NOMO-1 (cell line): ENCODE data around the gene DPP7.
"Not testable (repeated sequence)": the region's sequence is repeated elsewhere in the genome, so short reads cannot be mapped to it uniquely, and the experiment has no call there.

Experiments used
- DNase-seq, 2 experiments: peaks; one replicate each; lab custom pipeline; 2025; ENCODE audit not compliant: unreplicated experiment in 2 of 2; lab: John Stamatoyannopoulos, UW

DPP7 gene

DNA sequence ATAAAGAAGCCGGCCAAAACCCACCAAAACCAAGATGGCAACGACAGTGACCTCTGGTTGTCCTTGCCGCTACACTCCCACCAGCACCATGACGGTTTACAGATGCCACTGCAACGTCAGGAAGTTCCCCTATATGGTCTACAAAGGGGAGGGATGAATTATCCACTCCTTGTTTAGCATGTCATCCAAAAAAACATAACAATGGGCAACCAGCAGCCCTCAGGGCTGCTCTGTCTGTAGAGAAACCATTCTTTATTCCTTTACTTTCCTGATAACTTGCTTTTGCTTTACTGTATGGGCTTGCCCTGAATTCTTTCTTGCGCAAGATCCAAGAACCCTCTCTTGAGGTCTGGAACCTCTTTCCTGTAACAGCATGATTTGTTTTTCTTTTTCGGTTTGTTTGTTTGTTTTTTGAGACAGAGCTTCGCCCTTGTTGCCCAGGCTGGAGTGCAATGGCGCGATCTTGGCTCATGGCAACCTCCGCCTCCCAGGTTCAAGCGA lies 39.2 kb downstream of the DPP7 start:
- peak in 1 of 2 experiments; percentile 33 for DNase-seq

DNA sequence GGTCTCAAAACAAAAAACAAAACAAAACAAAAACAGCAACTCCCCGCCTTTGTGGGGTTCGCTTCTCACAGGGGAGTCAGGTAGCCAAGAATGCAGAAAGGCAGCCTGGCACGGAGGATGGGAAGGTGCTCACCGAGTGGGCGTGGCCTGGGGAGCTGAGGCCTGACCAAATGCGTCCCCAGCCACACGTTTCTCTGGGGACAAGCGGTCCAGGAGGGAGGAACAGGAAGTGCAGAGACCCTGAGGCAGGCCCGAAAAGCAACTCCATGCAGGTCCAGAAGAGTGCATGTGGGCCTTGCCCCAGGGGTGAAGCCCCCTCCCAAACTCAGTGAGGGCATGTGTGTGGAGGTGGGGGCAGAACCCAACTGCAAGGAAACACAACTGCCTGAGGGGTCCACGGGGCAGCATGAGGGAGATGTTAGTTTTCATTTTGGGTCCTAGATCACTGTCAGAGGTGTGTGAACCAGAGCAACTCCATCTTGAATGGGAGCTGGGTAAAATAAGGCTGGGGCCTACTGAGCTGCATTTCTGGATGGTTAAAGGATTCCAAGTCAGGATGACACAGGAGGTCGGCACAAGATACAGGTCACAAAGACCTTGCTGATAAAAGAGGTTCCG lies 39.8 kb downstream of the DPP7 start:
- DNase-seq: no peak

DNA sequence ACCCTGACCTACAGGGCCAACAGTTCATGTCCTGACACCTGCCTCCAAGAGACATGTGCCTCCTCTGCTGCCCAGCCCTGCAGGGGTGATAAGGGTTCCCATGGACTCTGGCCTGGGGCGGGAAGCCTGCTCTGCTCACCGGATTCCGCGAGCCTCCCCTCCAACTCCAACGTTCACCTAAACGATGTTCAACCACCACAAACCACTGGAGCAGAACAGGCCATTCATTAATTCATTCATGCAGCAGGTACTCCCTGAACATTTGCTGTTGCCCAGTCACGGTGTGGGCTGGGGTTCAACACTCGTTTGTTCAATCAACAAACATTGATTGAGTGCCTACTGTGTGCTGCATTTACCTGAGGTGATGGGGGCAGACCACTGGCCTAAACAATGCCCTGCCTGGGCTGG lies 40.5 kb downstream of the DPP7 start:
- no peak for DNase-seq

DNA sequence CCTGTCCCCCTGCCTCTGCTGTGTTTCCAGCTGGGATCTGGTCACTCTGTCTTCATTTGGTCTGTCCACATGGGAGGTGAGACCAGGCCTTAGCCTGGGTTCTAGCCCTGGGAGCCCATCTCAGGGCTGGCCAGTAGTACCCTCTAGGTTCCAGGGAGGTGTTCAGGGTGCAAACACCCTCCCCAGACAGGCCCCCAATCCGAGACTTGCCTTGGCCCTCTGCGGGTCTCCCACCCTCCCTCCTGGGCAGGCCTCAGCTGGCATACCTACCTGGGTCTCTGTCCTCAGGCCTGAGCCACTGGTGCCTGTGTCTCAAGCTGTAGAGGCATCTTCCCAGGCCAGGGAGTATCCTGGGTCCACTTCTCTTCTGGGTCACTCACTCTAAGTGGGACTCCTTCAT lies 43.3 kb downstream of the DPP7 start:
- no peak for DNase-seq

DNA sequence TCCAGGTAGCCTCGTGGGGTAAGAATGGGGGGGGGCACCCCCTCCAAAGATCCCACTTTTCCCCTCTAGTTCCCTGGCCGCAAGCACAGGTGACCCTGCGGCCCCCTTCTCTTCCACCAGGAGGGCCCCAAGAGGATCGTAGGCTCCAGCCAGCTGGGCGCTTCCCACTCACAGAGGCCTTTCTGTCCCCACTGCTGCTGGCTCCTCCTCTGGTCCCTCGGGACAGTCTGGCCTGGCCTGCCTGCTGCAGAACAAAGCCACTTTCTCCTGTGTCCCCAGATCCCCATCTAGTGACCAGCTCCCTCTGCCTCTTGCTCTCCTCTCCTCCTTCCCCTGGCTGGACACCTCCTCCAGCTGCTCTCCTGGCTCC lies 43.6 kb downstream of the DPP7 start:
- peak; percentile 40 to 75 for DNase-seq

DNA sequence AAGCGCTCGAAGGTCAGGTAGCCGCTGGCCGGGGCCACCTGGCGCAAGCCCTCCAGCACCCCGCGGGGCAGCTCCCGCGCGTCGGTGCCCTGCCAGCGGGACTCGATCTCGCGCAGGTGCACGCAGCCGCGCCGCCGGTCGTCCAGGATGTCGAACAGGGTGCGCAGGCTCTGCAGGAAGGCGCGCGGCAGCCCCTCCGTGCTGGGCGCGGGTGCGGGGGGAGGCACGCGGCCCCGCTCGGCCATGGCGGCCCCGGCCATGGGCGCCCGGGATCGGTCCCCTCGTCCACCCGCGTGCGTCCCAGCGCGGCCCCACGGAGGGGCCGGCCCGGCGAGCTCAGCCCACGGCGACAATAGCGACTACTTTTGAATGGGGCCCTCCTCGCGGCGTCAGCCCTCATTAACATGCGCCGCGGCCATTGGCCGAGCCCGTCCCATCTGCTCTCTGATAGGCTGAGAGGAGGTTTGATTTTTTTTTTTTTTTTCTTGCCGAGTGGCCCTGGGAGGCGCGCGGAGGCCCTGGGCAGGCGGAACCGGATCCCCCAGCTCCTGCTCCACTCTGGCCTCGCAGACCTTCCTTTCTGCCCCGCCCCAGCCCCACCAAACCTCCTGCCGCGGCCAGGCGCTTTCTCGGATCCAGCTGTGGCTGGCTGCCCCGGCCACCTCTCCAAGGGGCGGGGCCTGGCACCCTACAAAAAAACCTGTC lies 44.2 kb downstream of the DPP7 start, which contains the start of gene SAPCD2:
Gene SAPCD2, minus strand, starts transcription at position 357 of the 705 bp plus-strand sequence. Its CDS starts 97 bp downstream, at position 260.
- DNase-seq: peak; percentile 98 to 99

DNA sequence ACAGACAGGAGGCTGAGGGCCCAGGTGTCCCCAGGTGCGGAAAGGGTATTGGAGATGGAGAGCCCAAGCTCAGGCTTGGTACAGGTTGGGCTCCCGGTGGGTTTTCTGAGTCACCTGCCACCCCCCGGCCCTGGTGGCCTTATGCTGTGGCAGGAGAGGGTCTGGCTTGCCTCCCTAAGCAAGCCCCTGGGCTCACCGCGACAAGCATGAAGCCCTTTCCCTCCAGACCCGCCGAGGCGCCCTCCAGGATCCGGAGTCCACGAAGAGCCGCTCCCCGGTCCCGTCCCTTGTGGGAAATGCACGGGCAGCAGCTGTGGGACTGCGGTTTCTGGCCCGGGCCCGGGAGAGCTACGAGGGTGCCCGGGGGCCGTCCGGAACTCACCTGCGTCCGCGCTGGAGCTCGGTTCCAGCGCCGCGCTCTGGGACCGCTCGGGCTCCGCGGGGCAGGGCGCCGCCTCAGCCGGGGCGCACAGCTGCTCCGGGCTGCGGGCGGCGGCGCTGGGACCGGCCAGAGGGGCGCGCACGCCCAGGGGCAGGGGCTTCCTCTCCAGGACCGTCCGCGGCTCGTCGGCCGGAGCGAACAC lies 44.9 kb downstream of the DPP7 start:
- DNase-seq: no peak

DNA sequence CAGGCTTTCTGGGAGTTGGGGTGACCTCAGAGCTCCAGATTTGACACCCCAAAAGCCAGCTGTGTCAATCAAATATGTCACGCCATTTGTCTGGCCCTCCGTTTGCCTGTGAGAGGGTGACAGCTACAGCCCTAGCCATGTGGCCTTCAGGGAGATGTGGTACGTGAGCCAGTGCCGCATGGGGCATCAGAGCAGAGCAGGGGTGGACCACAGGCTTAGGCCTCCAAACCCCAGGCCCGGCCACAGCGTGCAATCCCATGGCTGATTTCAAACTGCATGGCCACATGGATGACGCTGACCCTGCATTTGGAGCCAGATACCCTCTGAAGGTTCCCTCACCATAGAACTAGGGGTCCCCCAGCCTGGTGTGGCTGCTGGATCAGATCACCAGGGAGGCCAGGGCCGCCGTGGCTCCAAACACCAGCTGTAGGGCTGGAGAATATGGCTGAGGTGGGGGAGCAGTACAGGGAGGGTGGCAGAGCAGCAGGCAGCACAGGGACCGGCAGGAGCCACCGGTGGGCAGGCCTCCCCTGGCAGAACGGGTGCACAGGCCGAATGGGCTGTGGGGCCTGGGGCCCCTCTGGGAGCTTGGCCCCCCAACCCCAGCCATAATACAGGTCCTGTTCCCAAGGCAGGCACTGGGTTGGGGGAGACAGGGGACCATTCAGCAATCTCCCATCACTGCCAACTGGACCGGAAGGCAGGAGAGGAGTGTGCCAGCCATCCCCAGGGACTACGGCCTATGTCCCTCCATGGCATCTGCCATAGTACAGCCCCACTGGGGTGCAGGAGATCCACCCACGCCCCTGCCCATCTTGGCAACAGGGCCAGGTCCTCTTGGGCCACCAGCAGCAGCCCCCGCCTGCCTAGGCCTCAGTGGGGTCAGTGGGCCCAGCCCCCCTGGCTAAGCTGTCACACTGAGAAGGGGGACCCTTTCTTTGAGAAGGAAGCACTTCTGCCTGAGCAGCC lies 45.7 kb downstream of the DPP7 start:
- DNase-seq: no peak

DNA sequence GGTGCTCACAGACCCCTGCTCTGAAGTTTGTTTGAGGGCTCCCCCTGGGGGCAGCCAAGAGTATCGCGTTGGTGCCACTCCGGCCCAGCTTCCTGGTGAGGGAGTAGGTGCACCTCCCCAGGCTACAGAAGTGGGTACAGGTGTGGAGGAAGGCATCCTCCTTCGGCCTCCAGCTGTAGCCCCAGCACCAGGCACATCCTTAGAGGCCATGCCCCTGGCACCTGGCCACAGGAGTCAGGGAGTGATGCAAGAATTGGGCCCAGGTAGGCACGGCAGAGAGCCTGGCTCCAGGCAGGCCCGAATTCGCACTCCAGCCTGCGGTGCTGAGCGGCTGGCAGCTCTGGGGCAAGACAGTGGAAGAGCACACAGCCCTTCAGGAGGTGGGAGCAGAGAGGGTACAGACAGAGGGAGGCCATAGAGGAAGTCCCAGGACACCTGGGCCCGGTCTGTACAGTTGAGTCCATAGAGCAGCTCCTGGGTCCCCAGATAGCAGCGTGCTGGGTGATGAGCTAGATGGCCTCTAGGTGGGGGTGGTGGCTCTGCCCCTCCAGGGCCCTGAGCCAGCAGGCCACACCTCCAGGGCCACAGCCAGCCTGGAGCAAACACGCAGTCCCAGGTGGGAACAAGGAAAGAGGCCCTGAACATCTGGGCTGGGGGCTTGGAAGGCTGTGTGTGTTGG lies 46.5 kb downstream of the DPP7 start:
- DNase-seq: peak; percentile 78 to 83

DNA sequence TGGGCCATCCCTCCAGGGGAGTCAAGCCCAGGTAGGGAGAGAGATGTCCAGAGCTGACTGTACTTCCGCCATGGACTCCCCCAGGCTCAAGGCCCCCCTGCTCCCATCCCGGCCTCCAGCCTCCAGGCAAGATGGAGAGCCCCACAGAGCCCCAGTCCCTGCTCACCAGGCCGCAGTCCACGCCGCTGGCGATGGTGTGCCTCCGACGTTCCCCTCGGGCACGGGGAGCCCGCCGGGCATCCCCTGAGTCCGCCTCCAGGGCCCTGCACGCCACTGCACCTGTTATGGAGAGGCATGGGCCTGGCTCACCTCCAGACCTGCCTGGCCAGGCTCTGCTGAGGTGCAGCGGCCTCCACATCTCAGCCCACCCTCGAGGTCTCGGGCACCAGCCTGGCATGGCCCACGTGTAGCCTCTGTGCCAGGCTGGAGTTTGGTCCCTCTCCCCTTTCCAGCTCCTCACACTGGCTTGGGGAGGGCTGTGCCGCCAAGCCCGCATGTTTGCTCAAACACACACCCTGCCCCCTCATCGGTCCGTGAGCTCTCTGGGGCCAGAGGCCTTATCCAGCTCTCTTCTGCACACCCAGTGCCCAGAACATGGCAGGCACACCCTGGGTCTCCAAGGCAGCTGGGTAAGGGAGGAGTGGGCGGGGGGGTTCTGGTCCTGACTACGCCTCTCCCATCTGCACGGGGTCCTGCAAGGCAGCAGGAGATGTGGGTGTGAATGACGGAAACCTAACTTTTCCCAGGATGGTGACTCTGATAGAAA lies 48.3 kb downstream of the DPP7 start:
- no peak for DNase-seq

DNA sequence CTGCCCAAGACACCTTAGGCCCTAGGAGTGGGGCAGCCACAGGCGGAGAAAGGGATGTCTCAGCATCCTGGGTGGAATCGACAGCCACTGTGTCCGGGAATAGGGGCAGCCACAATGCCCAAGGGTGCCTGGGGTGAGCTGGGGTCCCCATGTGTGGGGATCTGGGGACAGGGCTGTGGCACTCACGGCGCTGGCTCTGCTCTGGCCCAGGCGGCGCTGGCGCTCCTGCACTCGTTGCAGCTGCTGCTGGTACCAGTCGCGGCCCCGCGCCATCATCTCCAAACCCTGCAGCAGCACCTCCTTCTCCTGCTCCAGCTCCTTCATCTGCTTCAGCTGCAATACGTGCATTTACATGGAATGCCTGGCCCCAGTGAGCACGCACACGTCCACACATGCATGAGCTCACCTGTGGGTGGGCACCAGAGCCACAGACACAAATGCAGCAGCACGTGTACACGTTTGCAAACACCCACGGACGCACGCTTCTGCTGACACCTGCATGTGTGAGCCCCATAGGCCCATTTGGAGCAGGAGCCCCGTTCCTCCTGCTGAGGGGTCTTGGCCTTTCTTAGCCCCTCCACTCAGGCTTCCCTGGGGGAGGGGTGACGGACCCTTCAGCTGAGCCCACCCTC lies 49.1 kb downstream of the DPP7 start:
- DNase-seq: no peak

DNA sequence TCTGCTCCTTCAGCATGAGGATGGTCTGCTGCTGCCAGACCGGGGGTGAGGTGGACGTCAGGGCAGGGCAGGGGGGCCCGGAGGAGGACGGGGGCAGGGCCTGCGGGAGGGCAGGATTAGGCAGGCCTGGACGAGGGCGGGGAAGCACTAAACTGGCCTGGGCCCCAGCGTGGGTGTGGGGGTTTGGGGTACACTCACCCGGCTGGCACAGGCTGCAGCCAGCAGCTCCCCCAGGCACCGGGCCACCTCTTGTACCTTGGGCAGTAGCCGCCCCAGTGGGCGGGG lies 49.7 kb downstream of the DPP7 start:
- DNase-seq: no peak

DNA sequence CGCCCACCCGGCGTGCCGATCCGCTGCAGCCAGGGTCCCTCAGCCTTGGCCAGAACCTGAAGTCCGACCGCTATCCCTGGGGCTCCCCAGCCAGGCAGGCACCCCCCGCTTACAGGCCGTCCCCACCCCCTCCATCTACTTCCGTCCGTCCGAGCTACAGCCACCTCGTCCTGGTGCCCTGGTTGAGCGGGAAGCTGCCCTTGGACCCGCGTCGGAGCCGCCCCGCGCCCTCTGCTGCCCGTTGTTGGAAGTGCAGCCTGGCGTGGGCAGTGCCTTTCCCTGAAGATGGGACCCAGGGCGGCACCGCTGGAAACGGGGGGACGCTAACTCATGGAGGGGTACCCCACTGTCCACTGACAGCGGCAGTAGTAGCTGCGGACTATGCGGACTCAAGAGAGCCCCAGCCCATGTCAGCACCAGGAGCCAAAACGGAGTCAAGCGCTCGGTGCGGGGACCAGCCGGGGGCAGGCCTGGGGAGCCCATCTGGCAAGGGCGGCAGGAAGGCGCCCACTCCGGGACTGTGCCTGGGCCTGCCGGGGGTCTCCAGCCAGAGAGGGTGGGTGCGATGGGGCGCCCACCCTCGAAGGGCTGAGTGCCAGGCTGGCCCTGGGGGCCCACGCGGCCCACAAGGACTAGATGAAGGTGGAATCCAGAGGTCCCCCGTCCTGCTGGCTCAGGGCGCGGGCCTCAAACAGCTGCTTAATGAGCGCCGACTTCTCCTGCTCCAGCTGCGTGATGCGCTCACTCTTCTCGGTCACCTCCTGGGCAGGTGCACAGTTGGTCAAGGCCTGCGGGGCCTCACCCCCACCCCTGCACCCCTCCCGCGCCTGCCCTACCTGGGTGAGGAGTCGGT lies 50.3 kb downstream of the DPP7 start:
- peak; percentile 32 to 74 for DNase-seq

DNA sequence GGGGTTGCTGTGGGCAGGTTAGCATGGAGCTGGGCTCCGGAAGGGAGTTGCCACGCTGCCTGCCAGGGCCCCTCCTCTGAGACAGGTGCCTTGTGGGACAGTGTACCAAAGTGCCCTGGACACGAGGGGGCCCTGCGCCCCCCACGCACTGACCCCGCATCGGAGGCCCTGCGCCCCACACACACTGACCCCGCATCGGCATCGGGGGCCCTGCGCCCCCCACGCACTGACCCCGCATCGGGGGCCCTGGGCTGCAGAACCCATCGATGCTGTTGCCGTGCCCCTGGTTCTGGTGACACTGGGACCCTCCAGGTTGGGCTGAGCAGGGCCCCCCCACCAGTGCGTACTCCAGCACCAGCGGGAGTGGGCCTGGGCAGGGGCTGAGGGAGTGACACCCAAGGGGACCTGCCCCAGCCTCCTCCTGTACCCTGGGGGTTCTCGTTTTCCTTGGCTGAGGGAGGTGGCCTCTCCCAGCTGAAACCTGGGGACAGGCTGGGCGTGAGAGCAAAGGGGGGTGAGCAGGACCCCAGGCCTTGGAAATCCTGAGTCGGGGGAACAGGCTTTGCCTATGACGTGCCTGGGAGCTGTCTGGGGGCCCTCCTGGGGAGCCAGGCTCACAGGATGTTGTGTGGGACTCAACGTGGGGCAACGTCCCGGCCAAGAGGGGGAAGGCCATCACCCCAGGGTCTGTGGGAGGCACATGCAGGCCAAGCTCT lies 51.1 kb downstream of the DPP7 start:
- no peak for DNase-seq

DNA sequence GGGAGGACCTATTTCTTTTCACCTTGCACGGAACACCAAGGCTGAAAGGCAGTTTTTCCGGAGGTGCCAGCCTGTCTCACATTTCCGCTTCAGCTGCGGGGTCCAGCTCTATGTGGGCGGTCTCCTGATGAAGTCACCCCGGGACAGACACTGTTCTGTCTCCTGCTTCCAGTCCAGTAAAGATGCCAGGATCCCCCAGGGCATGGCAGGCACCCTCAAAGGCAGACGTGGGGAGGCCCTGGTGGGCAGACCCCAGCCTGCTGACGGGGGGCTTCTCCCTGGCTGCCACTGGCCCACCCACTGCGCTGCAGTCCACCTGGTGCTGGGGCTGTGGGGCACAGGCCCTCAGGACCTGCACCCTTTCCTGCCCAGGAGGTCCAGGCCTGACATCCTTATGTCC lies 51.7 kb downstream of the DPP7 start:
- DNase-seq: not testable (repeated sequence)

DNA sequence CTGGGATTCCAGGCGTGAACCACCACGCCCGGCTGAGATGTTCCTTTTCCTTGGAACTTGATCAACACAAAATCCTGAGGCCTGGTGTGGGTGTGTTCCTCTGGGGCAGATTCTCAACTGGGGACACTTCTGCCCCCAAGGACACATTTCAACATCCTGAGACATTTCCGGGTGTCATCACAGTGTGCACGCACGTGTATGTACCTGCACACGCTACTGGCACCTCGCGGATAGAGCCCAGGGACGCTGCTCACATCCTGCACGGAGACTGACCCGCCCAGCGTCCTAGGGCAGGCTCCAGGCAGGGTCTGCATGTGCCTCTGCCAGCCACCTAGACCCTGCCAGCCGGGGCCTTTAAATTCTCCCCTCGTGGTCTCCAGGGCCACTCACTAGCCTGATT lies 52.1 kb downstream of the DPP7 start:
- no peak for DNase-seq
